ENCODE results near the gene ANP32B. TPM values are rescaled to one million over a fixed set of nuclear protein-coding genes. Genes with fewer than 3 reads are reported as not detected.

Gene ANP32B
- polyA plus RNA-seq (2011; rRNA removed), result 97.0 and 127 TPM in 2 replicates
- 49.0 and 58.8 TPM in 2 replicates for polyA plus RNA-seq (2012; cell fraction: cytosol; rRNA removed)
- polyA plus RNA-seq (2012; cell fraction: nucleus; rRNA removed), result 12.9 and 16.1 TPM in 2 replicates
- 346 to 360 TPM (median 350 TPM) in 3 replicates for polyA plus RNA-seq (2017; fragmentation: RNase III; extraction: RNeasy Plus Mini Kit Qiagen cat#74134 plus additional on column Dnase treatment)
- 24.4 and 30.3 TPM in 2 replicates for polyA minus RNA-seq (2011; rRNA and poly(A)+ RNA removed)

DNA sequence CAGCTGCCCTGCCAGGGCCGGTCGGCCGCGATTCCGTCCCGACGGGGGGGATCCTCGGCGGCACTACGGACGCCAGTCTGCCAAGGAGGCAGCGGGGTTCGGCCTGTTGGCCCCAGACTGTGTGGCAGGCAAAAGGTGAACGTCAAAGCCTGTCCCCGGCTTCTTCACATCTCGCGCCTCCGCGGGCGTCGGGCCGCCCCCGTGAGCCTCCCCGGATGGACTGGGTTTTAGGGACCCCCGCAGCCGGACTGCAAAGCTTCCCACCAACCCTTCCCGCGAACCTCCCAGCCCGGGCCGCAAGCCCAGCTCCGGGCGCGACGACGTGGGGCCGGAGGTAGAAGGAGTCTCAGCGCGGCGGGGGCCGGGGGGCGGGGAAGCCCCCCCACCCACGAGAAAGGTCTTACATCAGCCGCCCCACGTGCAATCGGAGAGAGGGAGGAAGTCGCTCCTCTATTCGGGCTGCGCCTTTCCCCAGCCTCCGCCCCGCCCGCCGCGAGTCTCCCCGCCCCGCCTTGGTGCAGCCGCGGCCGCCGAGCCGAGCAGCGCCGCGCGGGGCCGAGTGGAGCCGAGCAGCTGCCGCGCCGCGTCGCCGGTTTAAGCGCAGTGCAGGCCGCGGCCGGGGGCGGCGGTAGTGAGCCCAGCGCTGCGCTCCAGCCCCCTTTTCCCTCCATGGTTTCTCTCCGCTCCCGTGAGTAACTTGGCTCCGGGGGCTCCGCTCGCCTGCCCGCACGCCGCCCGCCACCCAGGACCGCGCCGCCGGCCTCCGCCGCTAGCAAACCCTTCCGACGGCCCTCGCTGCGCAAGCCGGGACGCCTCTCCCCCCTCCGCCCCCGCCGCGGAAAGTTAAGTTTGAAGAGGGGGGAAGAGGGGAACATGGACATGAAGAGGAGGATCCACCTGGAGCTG, at the start of gene ANP32B:
ANP32B (plus strand) TSS at position 659 of the 906 bp plus-strand sequence; CDS start at position 874, 215 bp downstream.
- ChIA-PET CTCF (interaction anchor here (0.6 to 3.4 kb wide), 31 partner anchors 9 to 295 kb away, joined by 3 to 35 read pairs (median 5); partner anchors contain the start of gene TRMO), POLR2A (interaction anchor here (0.9 to 2.5 kb wide), 4 partner anchors 15 to 350 kb away, joined by 4 to 13 read pairs (median 6); partner anchors contain the start of genes NANS, NCBP1, TRMO and TSTD2)
- H3K27ac ChIP-seq, result peak within 1 kb of the TSS; percentile 99
- FAIRE-seq (no peak), DNase-seq (ENCODE audit: low read depth in 1 of 2, low spot score in 1 of 2) (peak; percentile 72 to 90), ATAC-seq (peak; percentile 73 to 93)
- no peaks in the 10 kb centered on the region for H3K9me3 ChIP-seq
- TF ChIP-seq USF2 (IDR thresholded peaks at IDR 0.05) (no peak), HES2 (IDR thresholded peaks at IDR 0.05) (no peak), EHMT2 (IDR thresholded peaks at IDR 0.05; ENCODE audit: low read depth) (no peak), RAD21 (conservative IDR thresholded peaks at IDR 0.05 in 1 of 2, IDR thresholded peaks at IDR 0.05 in 1 of 2) (0 out of 5 replicates have a peak, but pooled peaks of 1 of the 2 experiments have one; percentile 18), CBX8 (IDR thresholded peaks at IDR 0.05) (no peak), MYC (IDR thresholded peaks at IDR 0.05; ENCODE audit: borderline replicate concordance, low read length) (peak; percentile 91), PBX3 (IDR thresholded peaks at IDR 0.05) (no peak), RNF2 (IDR thresholded peaks at IDR 0.05; ENCODE audit: borderline replicate concordance, low read depth) (no peak), CEBPB (IDR thresholded peaks at IDR 0.05) (peak in 1 of 2 experiments; percentile 41; a peak in 1 of 4 replicates), FOSL2 (IDR thresholded peaks at IDR 0.05) (no peak), FOSL2 (CRISPR knock-in tag; IDR thresholded peaks at IDR 0.05) (no peak), EP300 (IDR thresholded peaks at IDR 0.05) (no peak), MAX (IDR thresholded peaks at IDR 0.05) (peak; percentile 91), HEYL (CRISPR knock-in tag; IDR thresholded peaks at IDR 0.05) (no peak), ZFP36 (IDR thresholded peaks at IDR 0.05; ENCODE audit: borderline replicate concordance, partially characterized antibody) (no peak), MAZ (IDR thresholded peaks at IDR 0.05; ENCODE audit: borderline replicate concordance, low read depth, low read length) (peak; percentile 90; the same call in 1 of the 2 replicates), HOXA7 (CRISPR knock-in tag; IDR thresholded peaks at IDR 0.05) (no peak), POLR2A (IDR thresholded peaks at IDR 0.05; ENCODE audit: low read length) (peak; percentile 58), RARB (CRISPR knock-in tag; IDR thresholded peaks at IDR 0.05) (no peak), ZC3H11A (IDR thresholded peaks at IDR 0.05) (no peak), JUN (IDR thresholded peaks at IDR 0.05) (peak; percentile 37 to 84; a peak in 3 of 5 replicates), BCL3 (IDR thresholded peaks at IDR 0.05) (peak; percentile 65; the same call in 2 of the 3 replicates), PHF8 (IDR thresholded peaks at IDR 0.05; ENCODE audit: borderline replicate concordance, low read depth) (peak; percentile 45; the same call in 1 of the 2 replicates), MAFK (IDR thresholded peaks at IDR 0.05; ENCODE audit: partially characterized antibody) (no peak)
- TF ChIP-seq, protein P1, sequence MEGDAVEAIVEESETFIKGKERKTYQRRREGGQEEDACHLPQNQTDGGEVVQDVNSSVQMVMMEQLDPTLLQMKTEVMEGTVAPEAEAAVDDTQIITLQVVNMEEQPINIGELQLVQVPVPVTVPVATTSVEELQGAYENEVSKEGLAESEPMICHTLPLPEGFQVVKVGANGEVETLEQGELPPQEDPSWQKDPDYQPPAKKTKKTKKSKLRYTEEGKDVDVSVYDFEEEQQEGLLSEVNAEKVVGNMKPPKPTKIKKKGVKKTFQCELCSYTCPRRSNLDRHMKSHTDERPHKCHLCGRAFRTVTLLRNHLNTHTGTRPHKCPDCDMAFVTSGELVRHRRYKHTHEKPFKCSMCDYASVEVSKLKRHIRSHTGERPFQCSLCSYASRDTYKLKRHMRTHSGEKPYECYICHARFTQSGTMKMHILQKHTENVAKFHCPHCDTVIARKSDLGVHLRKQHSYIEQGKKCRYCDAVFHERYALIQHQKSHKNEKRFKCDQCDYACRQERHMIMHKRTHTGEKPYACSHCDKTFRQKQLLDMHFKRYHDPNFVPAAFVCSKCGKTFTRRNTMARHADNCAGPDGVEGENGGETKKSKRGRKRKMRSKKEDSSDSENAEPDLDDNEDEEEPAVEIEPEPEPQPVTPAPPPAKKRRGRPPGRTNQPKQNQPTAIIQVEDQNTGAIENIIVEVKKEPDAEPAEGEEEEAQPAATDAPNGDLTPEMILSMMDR (IDR thresholded peaks at IDR 0.05), result peak; percentile 70
- TF ChIP-seq, protein P2, sequence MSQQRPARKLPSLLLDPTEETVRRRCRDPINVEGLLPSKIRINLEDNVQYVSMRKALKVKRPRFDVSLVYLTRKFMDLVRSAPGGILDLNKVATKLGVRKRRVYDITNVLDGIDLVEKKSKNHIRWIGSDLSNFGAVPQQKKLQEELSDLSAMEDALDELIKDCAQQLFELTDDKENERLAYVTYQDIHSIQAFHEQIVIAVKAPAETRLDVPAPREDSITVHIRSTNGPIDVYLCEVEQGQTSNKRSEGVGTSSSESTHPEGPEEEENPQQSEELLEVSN (IDR thresholded peaks at IDR 0.05; ENCODE audit: borderline replicate concordance, low read depth), result peak; percentile 79
- H3K4me2 ChIP-seq, result peak within 1 kb of the TSS; percentile 91
- 2% methylated on average over 51 of the region's 105 CpGs for WGBS (ENCODE audit: missing lambda C conversion rate)
- peak within 1 kb of the TSS; percentile 86 for H3K4me3 ChIP-seq
- H3K4me1 ChIP-seq, result peaks cover 37% of the 10 kb centered on the region
